C4-2B (cell line): ENCODE data around the gene PGBD5.

Experiments used
- CTCF ChIP-seq: fragments of 450-650 bp; conservative IDR thresholded peaks from 2 replicates; pipeline ENCODE4 v1.5.1; 2017; ENCODE audit warnings: mild to moderate bottlenecking
- ZFX ChIP-seq: fragments of 450-650 bp; IDR thresholded peaks from 2 replicates; pipeline ENCODE4 v1.6.1; 2017

- no peak for TF ChIP-seq CTCF
- TF ChIP-seq ZFX, result no peak
These were observed 103.1 kb downstream of the PGBD5 start for GRCh38 chr1:230322967-230323547.
